Activated B cell treated with CpG ODN at 0.5 μM for 24 hours (primary cell): Measurements from ENCODE around the gene BBIP1. TPM values are rescaled to one million over a fixed set of nuclear protein-coding genes. Genes with fewer than 3 reads are reported as not detected.

Source experiments
- ATAC-seq: fragments of 200-7000 bp; cut with Tn5 transposase; one replicate; pipeline ENCODE4 v1.10.0; 2021; ENCODE audit warnings: low read depth, mild to moderate bottlenecking, moderate library complexity
- CTCF ChIA-PET: fragments of 350-600 bp; sonication (Branson Sonifier 250); formaldehyde crosslinking; loops from one replicate; lab custom pipeline; 2021; ENCODE audit warnings: antibody characterized with exemption; lab: Charles Lee
- POLR2A ChIA-PET: fragments of 350-600 bp; sonication (Branson Sonifier 250); formaldehyde crosslinking; loops from one replicate; lab custom pipeline; 2021; ENCODE audit warnings: antibody characterized with exemption; lab: Charles Lee
- DNase-seq: peaks from one replicate; pipeline ENCODE4 v3.0.0; 2022
- H3K27ac Mint-ChIP-seq: one replicate; pipeline ENCODE4 v1.8.0; 2020; ENCODE audit warnings: mixed read lengths
- H3K27me3 Mint-ChIP-seq: one replicate; pipeline ENCODE4 v1.8.0; 2021; ENCODE audit warnings: mixed read lengths
- H3K36me3 Mint-ChIP-seq: one replicate; pipeline ENCODE4 v1.8.0; 2021; ENCODE audit warnings: low read depth, mixed read lengths
- H3K4me1 Mint-ChIP-seq: one replicate; pipeline ENCODE4 v1.8.0; 2021; ENCODE audit warnings: mixed read lengths
- H3K4me3 Mint-ChIP-seq: one replicate; pipeline ENCODE4 v1.8.0; 2020; ENCODE audit warnings: mild to moderate bottlenecking, mixed read lengths
- H3K9me3 Mint-ChIP-seq: one replicate; pipeline ENCODE4 v1.8.0; 2020; ENCODE audit warnings: mixed read lengths
- CTCF ChIP-seq: fragments of 200-600 bp; IDR thresholded peaks from one replicate; pipeline ENCODE4 v1.8.0; 2022; ENCODE audit warnings: antibody characterized with exemption, mild to moderate bottlenecking
- intact Hi-C: fragments of 100-400 bp; cut with micrococcal nuclease; formaldehyde crosslinking; loops from one replicate; pipeline ENCODE4 v1.15.1; 2024
- total RNA-seq: library from RNA; stranded (reverse); gene quantifications from 2 replicates; pipeline ENCODE4 v1.2.3, GENCODE V29; 2022

BBIP1 gene
- total RNA-seq, 1 donor from 2014 or later: 29.0 TPM

- Mint-ChIP-seq H3K9me3 (peaks cover 7% of the 10 kb centered on the region), H3K4me1 (peaks cover 54% of the 10 kb centered on the region), H3K36me3 (peaks cover 60% of the 10 kb centered on the region), H3K4me3 (no peak overlapping the region), H3K27me3 (no peaks in the 10 kb centered on the region), H3K27ac (no peak overlapping the region)
- intact Hi-C loops: no loop called here
- no peak for ATAC-seq
- no peak for TF ChIP-seq CTCF
- DNase-seq: no peak
- ChIA-PET CTCF (no interaction called here), POLR2A (no interaction called here)
Measured at GRCh38 chr10:110939419-110939818, 20.4 kb upstream of the BBIP1 start.

GRCh38 chr10:110936757-110937156 is 17.8 kb upstream of the BBIP1 start:
- POLR2A ChIA-PET: interaction anchor here (1.3 kb wide), 1 partner anchor 18 kb away, joined by 3 read pairs; the partner anchor contains the start of genes BBIP1 and SHOC2
- no peaks in the 10 kb centered on the region for H3K9me3 Mint-ChIP-seq
- DNase-seq (no peak), ATAC-seq (no peak)
- peak overlapping the region; percentile 31 for H3K27ac Mint-ChIP-seq
- TF ChIP-seq CTCF: no peak
- H3K4me1 Mint-ChIP-seq: peaks cover 46% of the 10 kb centered on the region
- intact Hi-C loops: loop anchor here (2.0 kb wide), 1 partner anchor 16 kb away; no protein-coding TSS in a partner anchor
- H3K36me3 Mint-ChIP-seq: peaks cover 39% of the 10 kb centered on the region
- no peaks in the 10 kb centered on the region for H3K27me3 Mint-ChIP-seq
- CTCF ChIA-PET: no interaction called here
- no peak overlapping the region for H3K4me3 Mint-ChIP-seq

- Mint-ChIP-seq H3K27ac (no peak overlapping the region), H3K9me3 (no peaks in the 10 kb centered on the region), H3K27me3 (no peaks in the 10 kb centered on the region), H3K36me3 (peaks cover 17% of the 10 kb centered on the region), H3K4me3 (no peak overlapping the region), H3K4me1 (peaks cover 37% of the 10 kb centered on the region)
- POLR2A ChIA-PET: interaction anchor here (0.6 to 0.9 kb wide), 2 partner anchors 13 to 16 kb away, joined by 3 to 10 read pairs; partner anchors contain the start of genes BBIP1 and SHOC2
- CTCF ChIA-PET: no interaction called here
- ATAC-seq (no peak), DNase-seq (no peak)
- no peak for TF ChIP-seq CTCF
- intact Hi-C loops: loop anchor here (2.0 kb wide), 1 partner anchor 22 kb away; no protein-coding TSS in a partner anchor
Measured at GRCh38 chr10:110932505-110933180, 13.7 kb upstream of the BBIP1 start.

GRCh38 chr10:110931769-110932381 is 12.9 kb upstream of the BBIP1 start:
- H3K27ac Mint-ChIP-seq: no peak overlapping the region
- H3K4me3 Mint-ChIP-seq: no peak overlapping the region
- CTCF ChIA-PET: no interaction called here
- no peaks in the 10 kb centered on the region for H3K9me3 Mint-ChIP-seq
- DNase-seq: no peak
- H3K27me3 Mint-ChIP-seq: no peaks in the 10 kb centered on the region
- POLR2A ChIA-PET: no interaction called here
- peaks cover 35% of the 10 kb centered on the region for H3K4me1 Mint-ChIP-seq
- H3K36me3 Mint-ChIP-seq: peaks cover 11% of the 10 kb centered on the region
- TF ChIP-seq CTCF: no peak
- intact Hi-C loops: loop anchor here (2.0 kb wide), 1 partner anchor 23 kb away; no protein-coding TSS in a partner anchor
- ATAC-seq: no peak

- TF ChIP-seq CTCF: no peak
- DNase-seq (no peak), ATAC-seq (no peak)
- no peak overlapping the region for H3K27ac Mint-ChIP-seq
- no peaks in the 10 kb centered on the region for H3K27me3 Mint-ChIP-seq
- H3K4me1 Mint-ChIP-seq: peaks cover 46% of the 10 kb centered on the region
- ChIA-PET POLR2A (interaction anchor here (0.7 to 3.3 kb wide), 2 partner anchors 9 to 45 kb away, joined by 3 to 17 read pairs; partner anchors contain the start of genes BBIP1 and SHOC2), CTCF (interaction anchor here (0.7 kb wide), 1 partner anchor 1016 kb away, joined by 3 read pairs; no protein-coding TSS in a partner anchor)
- H3K9me3 Mint-ChIP-seq: no peaks in the 10 kb centered on the region
- H3K36me3 Mint-ChIP-seq: peaks cover 5% of the 10 kb centered on the region
- intact Hi-C loops: no loop called here
- no peak overlapping the region for H3K4me3 Mint-ChIP-seq
Measured at GRCh38 chr10:110927461-110927860, 8.5 kb upstream of the BBIP1 start.
